Ishikawa (cell line): ENCODE results near the gene BOK.

Source experiments
- RAD21 ChIP-seq: IDR thresholded peaks from 2 replicates; pipeline ENCODE4 v1.6.1; 2012; ENCODE audit warnings: low read depth
- TAF1 ChIP-seq: IDR thresholded peaks from 2 replicates; pipeline ENCODE4 v1.6.1; 2012; ENCODE audit warnings: low read depth, mild to moderate bottlenecking
- YY1 ChIP-seq: IDR thresholded peaks from 2 replicates; pipeline ENCODE4 v1.6.1; 2012; ENCODE audit warnings: low read depth

GRCh38 chr2:241514553-241514952 is 44.0 kb upstream of the BOK start:
- TF ChIP-seq RAD21 (no peak), TAF1 (no peak), YY1 (no peak)
